ENCODE data around the gene NELFB.

Gene NELFB

GRCh38 chr9:137268538-137269201, 13.5 kb downstream of the NELFB start:
- no peak for DNase-seq

- DNase-seq = no peak
Observed at GRCh38 chr9:137269231-137269772, 14.2 kb downstream of the NELFB start.

- DNase-seq = peak; percentile 51
Observed at GRCh38 chr9:137270929-137271695, 16.0 kb downstream of the NELFB start.

GRCh38 chr9:137271696-137272076, 16.6 kb downstream of the NELFB start:
- no peak for DNase-seq

DNA sequence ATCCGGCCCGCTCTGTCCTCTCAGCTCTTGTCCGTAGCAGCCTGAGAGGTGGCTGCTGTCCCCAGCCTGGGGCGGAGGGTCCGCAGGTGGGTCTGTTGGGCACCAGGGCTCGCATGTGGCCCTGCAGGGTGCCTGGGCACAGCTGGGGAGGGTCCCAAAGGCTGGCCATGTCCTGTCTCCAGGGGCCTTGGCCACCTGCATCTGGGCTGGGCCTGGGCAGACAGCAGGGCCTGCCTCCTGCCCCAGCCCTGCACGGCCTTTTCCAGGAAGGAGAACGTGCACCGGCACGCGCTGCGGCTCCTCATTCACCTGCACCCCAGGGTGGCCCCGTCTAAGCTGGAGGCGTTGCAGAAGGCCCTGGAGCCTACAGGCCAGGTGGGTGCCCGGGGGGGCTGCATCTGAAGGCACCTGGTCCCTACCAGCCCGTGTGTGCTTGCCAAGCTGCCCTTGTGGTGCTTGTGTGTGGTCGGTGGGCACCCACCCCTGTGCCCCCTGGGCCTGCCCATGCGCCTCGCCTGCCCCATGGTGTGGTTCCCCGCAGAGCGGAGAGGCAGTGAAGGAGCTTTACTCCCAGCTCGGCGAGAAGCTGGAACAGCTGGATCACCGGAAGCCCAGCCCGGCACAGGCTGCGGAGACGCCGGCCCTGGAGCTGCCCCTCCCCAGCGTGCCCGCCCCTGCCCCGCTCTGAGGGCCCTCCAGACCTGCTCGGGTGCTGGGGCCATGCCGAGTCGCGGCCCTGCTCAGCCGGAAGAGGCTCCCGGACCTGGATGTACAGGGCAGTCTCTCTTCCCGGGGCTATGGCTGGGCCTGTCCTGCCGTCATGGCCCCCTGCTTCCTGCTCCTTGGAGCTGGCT, 17.3 kb downstream of the NELFB start:
- no peak for DNase-seq

DNA sequence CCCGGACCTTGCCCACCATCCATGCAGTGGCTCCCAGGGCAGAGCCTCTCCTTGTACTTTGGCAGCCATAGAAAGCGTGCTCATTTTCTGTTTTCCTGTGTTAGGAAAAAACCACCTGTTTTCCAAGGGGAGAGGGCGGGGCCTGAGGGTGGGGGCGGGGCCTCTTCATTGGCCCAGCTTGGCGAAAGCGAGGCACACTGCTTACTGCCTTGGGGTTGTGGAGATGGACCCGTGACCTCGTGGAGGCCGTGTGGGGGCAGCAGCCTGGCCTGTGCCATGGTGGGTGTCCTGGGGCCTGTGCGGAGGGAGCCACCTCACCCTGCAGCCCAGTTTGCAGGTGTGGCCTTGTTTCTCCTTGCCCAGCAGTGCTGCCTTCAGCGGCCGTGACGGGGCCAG, 18.0 kb downstream of the NELFB start:
- DNase-seq = no peak

- no peak for DNase-seq
Observed at GRCh38 chr9:137273611-137274320, 18.6 kb downstream of the NELFB start.

- no peak for DNase-seq
Observed at GRCh38 chr9:137275203-137275587, 20.1 kb downstream of the NELFB start.

- DNase-seq = no peak
Observed at GRCh38 chr9:137275588-137276472, 20.7 kb downstream of the NELFB start.

GRCh38 chr9:137276473-137277328, 21.6 kb downstream of the NELFB start:
- no peak for DNase-seq

DNA sequence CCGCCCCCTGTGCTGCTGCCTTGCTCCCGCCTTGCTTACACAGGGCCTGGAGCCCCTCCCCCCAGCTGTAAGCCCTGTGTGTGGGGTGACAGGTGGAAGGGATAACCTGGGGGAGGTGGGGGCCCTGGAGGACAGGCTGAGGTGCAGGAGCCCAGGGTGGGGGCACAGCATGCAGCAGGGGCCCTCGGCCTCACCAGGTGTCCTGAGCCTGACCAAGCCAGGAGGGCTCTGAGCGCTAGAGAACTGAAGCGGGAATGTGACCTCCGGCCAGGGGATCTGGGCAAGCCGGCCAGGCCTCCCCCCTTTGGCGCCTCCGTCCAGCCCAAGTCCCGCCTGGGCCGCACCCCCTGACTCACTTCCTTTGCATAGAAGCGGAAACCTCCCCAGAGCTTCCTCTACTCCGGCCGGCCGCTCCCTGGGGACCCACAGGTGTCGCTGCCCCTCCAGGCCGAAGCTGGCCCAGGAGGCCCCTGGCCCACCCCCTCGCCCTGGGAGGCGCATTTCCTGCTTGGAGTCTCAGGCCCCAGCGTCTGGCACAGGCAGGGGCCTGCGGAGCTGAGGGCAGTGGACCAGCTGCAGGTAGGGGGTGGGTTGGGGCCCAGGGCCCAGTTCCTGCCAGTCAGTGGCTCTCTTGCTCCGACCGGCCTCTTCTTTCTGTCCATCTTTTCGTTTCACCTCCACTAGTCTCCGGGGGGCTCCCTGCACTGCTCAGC, 22.4 kb downstream of the NELFB start, which contains the start of gene TOR4A:
Gene TOR4A (plus strand): TSS at position 398 of the 713 bp plus-strand sequence. CDS start 964 bp downstream, outside the sequence.
- DNase-seq = no peak

DNA sequence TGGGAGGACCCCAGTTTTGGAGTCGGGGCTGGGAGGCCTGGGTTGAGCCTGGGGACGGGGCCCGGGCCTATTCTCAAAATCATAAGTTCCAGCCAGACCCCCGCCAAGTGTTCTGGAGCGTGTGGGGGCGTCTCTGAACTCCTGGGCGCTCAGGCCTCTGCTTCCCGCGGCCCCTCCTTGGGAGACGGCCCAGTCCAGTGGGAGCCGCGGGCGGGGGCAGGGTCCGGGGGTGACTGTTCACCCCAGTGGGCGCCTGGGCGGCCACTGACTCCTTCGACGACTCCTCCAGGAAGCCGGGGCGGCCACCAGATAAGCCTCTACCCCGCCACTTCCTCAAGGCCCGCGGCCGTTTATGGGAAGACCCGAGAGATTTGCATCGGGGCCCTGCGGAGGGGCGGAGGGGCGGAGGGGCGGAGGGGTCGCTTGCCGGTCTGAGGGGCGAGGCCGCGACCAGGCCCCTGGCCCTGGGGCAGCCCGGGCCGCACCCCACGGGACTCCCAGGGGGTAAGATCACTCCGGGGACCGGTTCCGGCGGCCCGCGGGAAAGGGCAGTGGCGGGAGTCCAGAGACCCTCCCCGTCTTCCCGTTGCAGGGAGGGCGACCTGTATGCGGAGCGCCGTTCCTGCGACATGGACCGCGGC, 23.1 kb downstream of the NELFB start:
- no peak for DNase-seq

DNA sequence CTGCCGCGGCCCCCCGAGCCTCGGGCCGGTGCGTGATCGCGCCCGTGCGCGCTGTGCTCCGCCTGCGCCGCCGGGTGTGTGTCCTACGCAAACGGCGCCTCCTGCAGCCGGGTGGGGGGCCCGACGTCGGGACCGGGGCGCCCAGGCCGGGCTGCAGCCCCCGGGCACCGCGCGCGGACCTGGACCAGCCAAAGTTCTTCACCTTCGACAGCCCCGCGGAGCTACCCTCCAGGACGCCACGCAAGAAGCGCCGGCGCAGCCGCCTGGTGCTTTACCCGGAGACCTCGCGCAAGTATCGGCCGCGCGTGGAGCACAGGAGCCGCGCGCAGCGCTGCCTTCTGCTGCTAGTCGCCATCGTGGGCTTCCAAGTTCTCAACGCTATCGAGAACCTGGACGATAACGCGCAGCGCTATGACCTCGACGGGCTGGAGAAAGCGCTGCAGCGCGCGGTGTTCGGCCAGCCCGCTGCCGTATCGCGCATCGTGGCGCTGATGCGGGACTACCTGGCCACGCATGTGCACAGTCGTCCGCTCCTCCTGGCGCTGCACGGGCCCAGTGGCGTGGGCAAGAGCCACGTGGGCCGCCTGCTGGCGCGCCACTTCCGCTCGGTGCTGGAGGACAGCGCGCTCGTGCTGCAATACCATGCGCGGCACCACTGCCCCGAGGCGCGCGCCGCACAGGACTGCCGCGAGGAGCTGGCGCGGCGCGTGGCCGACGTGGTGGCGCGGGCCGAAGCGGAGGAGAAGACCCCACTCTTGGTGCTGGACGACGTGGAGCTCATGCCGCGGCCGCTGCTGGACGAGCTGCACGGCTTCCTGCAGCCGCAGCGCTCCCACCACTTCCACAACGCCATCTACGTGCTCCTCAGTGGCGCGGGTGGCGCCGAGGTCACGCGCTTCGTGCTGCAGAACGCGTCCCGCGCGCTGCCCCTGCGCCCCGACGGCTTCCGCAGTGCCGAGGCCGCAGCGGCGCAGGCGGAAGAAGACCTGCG, 23.9 kb downstream of the NELFB start:
- no peak for DNase-seq

DNA sequence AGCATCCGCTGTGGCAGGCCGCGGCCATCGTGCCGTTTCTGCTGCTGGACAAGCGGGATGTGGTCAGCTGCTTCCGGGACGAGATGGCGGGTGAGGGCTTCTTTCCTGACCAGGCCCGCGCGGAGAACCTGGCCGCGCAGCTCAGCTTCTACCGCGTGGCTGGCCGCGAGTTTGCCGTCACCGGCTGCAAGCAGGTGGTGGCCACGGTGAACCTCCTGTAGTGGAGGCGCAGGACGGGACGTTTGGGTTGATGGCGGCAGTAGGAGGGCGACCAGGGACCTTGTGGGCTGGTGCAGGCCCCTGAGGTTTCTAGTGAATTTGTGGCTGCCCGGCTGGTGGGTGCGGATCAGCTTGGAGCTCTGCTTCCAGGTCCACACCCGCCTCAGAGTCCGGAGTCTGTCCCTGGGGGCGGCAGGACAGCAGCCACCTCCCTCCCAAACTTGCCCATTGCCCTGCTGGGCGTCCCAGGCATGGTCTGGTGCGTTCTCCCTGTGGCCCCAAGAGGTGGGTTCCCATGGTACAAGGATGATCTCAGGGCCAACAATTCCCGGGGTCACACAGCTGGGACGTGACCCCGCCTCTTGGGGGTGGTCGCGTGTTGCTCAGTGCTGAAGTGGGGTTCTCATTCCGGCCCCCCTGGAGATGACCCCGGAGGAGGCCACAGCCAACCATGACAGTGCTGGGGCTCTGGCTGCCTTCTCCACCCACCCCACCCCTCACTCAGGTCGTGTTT, 24.8 kb downstream of the NELFB start:
- DNase-seq = no peak

DNA sequence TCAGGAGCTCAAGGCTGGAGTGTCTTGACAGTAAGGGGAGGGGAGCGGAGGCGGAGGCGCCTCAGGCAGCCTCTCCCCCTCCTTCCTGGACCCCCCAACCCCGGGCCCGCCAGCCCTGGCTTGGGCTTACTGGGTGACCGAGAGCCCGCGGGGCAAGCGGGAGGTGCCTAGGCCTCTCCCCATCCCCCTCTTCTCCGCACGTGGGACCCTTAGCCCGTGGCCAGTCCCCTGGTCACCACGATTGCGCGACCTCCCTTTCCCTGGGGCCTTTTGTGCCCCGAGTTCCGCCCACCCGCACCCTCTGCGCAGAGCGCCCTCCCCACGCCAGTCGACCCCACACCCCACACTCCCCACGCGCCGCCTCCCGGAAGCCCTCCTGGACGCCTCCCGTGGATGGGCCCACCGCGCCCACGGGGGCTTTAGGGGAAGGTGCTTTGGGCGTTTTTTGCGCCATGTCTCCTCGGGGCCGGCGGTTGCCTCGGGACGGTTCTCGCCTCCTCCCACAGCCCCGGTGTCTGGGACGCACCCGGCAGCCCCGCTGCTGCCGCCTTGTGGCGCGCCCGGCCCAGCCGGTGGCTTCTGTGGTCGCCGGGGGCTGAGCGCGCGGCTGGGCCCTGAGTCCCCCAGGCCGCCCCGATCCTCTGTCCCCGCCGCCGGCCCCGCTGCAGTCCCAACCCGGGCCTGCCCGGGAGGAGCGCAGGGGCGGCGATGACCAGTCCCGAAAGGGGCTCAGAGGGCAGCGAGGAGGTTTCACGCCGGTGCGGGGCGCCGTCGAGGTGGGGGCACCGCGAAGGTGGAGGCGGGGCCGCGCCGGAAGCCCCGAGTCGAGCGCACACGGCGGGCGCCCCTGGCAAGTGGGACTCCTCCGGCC, 25.6 kb downstream of the NELFB start:
- no peak for DNase-seq
